HG03095 (cell line): ENCODE measurements around the gene IQSEC1.

Experiments used
- ATAC-seq: cut with Tn5 transposase; IDR thresholded peaks from one replicate; pipeline ENCODE4 v1.9.1; 2021; ENCODE audit warnings: moderate library complexity; ENCODE audit not compliant: unreplicated experiment

The IQSEC1 gene

GRCh38 chr3:12957824-12958792 lies 115.1 kb downstream of the IQSEC1 start:
- no peak for ATAC-seq

- ATAC-seq, result no peak
Observed at GRCh38 chr3:12957339-12957738, 115.9 kb downstream of the IQSEC1 start.

- no peak for ATAC-seq
Observed at GRCh38 chr3:12956316-12956660, 116.9 kb downstream of the IQSEC1 start.

DNA sequence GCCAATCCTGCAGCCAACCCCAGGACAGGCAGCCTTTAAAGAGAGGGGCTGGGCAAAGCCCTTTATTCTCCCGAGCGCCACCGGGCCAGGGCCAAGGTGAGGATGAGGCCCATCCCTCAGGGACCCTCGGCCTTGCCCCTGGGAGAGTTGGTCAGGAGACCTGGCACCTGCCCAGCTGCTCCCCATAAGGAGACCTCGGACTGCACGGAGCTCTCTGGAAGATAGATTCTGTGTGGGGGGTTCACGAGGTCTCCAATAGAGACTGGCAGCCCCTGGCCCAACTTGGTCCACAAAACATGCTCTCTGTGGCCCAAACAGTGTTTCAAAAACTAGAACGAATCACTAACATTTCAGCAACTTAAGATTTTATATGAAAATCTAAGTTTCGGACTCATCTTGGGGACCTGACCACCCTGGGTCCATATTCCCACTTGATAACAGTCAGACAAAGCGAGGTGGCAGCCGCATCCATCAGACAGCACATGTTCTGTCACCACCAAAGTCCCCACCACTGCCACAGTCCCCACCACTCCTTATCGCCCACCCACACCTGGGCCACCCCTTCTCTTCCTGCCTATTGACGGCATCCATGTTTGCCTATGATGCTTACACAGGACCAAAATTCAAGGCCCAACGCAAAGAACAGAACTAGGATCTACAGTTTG lies 117.4 kb downstream of the IQSEC1 start:
- ATAC-seq, result no peak

DNA sequence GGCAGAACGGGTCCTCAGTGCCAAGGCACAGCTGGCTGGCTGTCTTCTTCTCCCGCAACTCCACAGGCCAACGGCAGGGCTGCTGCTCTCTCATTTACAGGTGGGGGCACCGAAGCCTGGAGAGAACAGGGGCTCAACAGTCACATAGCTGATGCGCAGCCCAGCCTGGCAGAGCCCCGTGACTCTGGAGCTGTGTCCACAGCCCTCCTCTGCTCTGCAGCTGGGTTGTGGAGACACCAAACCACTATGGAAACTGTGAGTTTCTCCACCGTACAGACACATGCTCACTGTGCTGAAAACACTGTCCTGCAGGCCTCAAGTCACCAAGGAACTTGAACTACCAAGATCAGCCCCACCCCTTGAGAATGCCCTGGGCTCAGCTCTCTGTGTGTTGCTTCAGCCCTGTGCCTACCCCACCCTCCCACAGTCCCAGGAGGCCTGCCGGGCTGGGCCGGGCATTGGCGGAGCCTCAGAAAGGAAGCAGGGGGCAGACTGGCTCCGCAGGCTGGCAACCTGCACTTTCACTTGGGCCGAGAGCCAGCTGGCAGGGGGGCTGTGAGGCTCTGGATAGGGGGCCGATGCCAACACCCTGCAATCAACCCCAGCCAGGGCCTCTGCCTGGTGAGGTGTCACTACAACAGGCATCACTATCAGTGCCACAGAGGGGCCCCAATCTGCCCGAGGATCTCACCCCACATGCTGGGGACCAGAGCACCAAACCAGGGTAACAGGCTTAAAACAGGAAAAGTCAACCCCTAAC lies 118.2 kb downstream of the IQSEC1 start:
- no peak for ATAC-seq

GRCh38 chr3:12954180-12954579 lies 119.0 kb downstream of the IQSEC1 start:
- no peak for ATAC-seq

DNA sequence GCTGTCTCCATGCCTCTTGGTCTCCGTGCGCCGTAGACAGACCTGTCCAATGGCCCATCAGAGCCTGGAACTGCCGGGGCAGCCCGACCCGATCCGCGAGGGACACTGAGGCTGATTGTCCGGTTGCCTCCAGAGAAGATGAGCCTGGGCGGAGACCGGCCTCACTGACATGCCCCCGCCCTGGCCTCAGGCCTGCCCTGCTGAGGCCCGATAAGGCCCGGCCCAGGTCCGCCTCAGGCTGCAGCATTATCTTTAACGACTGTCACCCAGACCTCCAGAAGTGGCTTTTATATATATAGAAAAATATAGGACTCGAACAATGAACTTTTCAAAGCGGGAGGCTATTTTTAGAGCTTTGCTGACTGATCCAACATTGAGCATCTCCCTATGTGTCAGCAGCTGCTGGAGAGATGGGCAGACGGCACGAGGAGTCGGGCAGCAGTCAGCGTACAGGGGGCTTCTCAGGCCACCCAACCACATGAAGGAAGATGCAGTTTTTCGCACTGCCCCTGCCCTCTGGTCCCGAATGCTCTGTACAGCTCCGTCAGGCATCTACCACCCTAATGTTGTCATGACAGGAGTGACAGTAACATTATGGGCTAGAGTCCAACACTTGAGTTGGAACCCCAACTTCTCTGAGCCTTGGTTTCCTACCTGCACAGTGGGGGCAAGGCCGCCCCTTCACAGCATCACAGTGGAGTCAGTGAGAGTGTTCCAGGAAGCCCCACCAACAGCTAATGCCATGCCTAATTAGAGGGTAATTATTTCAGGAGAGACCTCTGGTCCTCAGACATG lies 119.8 kb downstream of the IQSEC1 start:
- ATAC-seq, result no peak

DNA sequence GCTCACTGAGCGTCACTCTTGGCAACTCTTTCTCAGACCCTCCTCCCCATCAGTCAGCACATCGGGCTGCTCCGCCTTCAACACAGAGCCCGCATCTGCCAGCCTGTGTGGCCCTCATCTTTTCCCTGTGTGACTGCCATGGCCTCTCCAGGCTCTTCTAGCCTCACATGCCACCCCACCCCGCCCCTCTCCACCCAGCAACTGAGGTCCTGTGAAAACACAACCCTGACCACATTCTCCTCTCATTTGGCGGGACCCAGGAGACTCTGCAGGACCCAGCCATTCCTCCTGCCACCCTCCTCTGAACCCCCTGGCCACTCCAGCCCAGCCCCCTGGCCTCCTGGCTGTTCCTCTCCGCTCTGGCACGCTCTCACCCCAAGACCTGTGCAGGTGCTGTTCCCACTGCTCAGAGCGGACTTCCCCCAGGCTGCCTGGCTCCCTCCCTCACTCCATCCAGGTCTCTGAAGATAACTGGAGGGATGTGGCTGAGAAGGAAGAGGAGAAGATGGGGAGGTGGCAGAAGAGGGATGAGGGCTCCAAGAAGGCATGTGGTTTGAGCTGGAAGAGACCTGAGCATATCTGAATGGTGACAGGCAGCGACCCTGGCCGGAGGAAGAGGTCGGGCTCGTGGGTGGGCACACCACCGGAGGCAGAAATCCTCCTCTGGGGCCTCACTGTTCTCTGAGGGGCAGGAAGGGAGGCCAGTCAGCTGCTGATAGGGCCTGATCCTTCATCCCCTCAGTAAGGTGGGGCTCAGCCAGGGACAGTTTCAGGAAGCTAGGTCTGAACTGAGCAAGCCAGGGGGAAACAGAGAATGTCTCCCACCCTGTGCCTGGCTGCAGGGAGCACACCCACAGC lies 120.7 kb downstream of the IQSEC1 start:
- no peak for ATAC-seq

DNA sequence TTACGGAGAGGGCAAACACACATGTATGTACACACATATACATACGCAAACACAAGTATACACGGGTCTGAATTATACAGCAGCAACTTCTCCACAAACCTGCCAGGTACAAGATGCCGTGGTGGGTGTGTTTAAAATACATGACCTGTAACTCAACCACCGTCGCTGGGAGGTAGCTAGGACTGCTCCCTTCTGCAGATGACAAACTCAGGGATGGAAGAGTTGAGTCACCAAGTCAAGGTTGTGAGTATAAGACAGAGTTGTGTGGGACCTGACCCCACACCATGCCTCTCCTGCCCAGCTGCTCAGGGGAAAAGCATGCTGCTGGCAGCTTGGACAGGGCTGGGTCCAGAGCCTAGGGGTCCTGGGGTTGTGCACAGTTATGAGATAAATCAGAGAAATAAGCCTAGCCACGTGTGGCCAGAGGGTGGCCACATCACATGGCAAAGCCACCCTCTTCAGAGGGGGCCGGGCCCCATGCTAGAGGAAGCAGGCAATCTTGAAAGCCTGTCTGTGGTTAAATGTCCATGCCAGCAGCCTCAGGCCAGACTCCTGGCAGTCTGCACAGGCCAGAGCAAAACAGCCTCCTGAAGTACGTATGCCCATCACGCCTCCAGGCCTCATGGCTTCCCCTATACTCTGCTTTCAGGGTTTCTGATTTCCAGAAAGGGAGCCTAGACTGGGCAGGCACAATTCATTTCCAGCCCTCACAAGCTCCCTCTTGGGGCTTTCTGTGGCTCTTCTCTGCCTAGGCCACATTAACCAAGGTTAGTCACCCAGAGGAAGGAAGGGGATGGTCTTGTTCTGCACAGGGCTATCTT lies 124.1 kb downstream of the IQSEC1 start:
- peak; percentile 50 for ATAC-seq

GRCh38 chr3:12948371-12948770 lies 124.9 kb downstream of the IQSEC1 start:
- ATAC-seq, result no peak

GRCh38 chr3:12947504-12948369 lies 125.5 kb downstream of the IQSEC1 start:
- no peak for ATAC-seq

- no peak for ATAC-seq
Observed at GRCh38 chr3:12946649-12947316, 126.4 kb downstream of the IQSEC1 start.

DNA sequence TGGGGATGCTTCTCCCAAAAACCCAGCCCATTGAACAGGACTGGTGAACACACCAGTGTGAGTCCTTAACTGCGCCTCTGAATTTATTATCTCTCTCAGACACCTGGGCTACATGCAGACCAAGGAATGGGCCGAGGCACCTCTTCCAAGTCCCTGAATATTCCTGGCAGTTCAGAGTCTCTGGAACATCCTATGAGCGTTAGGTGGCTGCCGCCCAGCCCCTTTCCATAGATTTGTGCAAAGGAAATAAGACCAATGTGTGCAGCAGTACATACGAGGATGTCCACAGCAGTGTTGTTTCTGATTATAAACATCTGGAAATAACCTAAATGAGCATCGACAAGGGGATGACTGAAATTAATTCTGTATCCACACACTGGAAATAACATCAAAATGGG lies 127.0 kb downstream of the IQSEC1 start:
- ATAC-seq, result no peak

GRCh38 chr3:12944849-12945248 lies 128.4 kb downstream of the IQSEC1 start:
- no peak for ATAC-seq

DNA sequence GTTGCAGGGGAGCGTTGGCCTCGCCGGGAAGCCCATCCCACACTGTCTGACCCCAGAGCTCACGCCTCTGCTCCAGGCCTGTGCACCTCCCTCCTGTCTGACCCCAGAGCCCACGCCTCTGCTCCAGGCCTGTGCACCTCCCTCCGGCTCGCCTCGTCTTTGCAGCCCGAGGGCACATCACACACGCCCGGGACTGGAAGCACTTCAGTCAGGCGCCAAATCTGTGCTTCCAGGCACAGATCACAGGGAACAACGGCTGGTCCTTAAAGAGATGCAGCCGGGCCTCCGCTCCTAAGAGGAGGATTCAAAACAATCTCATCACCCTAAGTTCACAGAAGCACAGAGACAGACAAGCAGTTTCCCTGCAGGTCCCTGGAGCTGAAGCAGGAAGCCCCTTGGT lies 128.8 kb downstream of the IQSEC1 start:
- no peak for ATAC-seq

- no peak for ATAC-seq
Observed at GRCh38 chr3:12943124-12944021, 129.9 kb downstream of the IQSEC1 start.
